Neural cell (in vitro differentiated cells): ENCODE results near the gene APOM. TPM values are rescaled to one million over a fixed set of nuclear protein-coding genes. Genes with fewer than 3 reads are reported as not detected.

Experiments
- H2AFZ ChIP-seq: fragments of 200-600, 300-800 bp; sonication (generic), shearing (Covaris generic); 2 replicates; pipeline ENCODE4 v1.6.0; 2014; ENCODE audit warnings: low read depth, mild to moderate bottlenecking, antibody characterized with exemption, low read length, moderate library complexity
- H3F3A ChIP-seq: fragments of 200-600 bp; shearing (Covaris generic); 2 replicates; pipeline ENCODE4 v1.6.1; 2016; ENCODE audit warnings: mild to moderate bottlenecking, moderate library complexity, mixed read lengths, antibody characterized with exemption, low read length; ENCODE audit not compliant: insufficient read depth, poor library complexity, severe bottlenecking
- H3K27ac ChIP-seq: fragments of 200-600, 300-800 bp; sonication (generic), shearing (Covaris generic); 2 replicates; pipeline ENCODE4 v1.5.1; 2014; ENCODE audit warnings: mild to moderate bottlenecking, low read length, moderate library complexity
- H3K27me3 ChIP-seq: fragments of 300-800, 200-600 bp; sonication (generic), shearing (Covaris generic); 2 replicates; pipeline ENCODE4 v1.6.0; 2014; ENCODE audit warnings: mild to moderate bottlenecking, low read depth, low read length, moderate library complexity; ENCODE audit not compliant: insufficient read depth
- H3K36me3 ChIP-seq: fragments of 300-800, 200-600 bp; sonication (generic), shearing (Covaris generic); 2 replicates; pipeline ENCODE4 v1.5.1; 2014; ENCODE audit warnings: mild to moderate bottlenecking, antibody characterized with exemption, low read length, moderate library complexity; ENCODE audit not compliant: insufficient read depth
- H3K4me2 ChIP-seq: fragments of 300-800, 200-600 bp; sonication (generic), shearing (Covaris generic); 2 replicates; pipeline ENCODE4 v1.6.0; 2014; ENCODE audit warnings: mild to moderate bottlenecking, low read length
- H3K4me3 ChIP-seq: fragments of 300-800, 200-600 bp; sonication (generic), shearing (Covaris generic); 2 replicates; pipeline ENCODE4 v1.5.1; 2014; ENCODE audit warnings: mild to moderate bottlenecking, low read length, moderate library complexity
- H3K79me2 ChIP-seq: fragments of 200-600 bp; shearing (Covaris generic); replicated peaks from 2 replicates; pipeline ENCODE4 v1.6.0; 2014; ENCODE audit warnings: mild to moderate bottlenecking, low read length, moderate library complexity; ENCODE audit not compliant: insufficient read depth
- H3K9ac ChIP-seq: fragments of 300-800, 200-600 bp; sonication (generic), shearing (Covaris generic); 2 replicates; pipeline ENCODE4 v1.6.1; 2016; ENCODE audit warnings: mild to moderate bottlenecking, low read length, mixed read lengths
- H3K9me2 ChIP-seq: fragments of 200-600 bp; shearing (Covaris generic); 2 replicates; pipeline ENCODE4 v1.6.1; 2016; ENCODE audit warnings: mild to moderate bottlenecking, low read length, mixed read lengths; ENCODE audit not compliant: insufficient read depth
- H3K9me3 ChIP-seq: fragments of 200-600, 300-800 bp; sonication (generic), shearing (Covaris generic); 2 replicates; pipeline ENCODE4 v1.6.1; 2016; ENCODE audit warnings: mild to moderate bottlenecking, mixed run types, low read length, moderate library complexity, mixed read lengths
- H4K20me1 ChIP-seq: fragments of 200-600 bp; shearing (Covaris generic); 2 replicates; pipeline ENCODE4 v1.6.1; 2016; ENCODE audit warnings: mild to moderate bottlenecking, mixed run types; ENCODE audit not compliant: insufficient read depth
- CTCF ChIP-seq: fragments of 450-650 bp; IDR thresholded peaks from 2 replicates; pipeline ENCODE4 v1.5.1; 2014; ENCODE audit warnings: antibody characterized with exemption, mild to moderate bottlenecking, moderate library complexity; ENCODE audit not compliant: poor library complexity, severe bottlenecking
- EP300 ChIP-seq: fragments of 450-650 bp; conservative IDR thresholded peaks from 2 replicates; pipeline ENCODE4 v1.6.1; 2014; ENCODE audit warnings: antibody characterized with exemption, mild to moderate bottlenecking, moderate library complexity; ENCODE audit not compliant: poor library complexity, severe bottlenecking
- EZH2 ChIP-seq: fragments of 200-600, 300-800 bp; shearing (Covaris generic), sonication (generic); IDR thresholded peaks from 2 replicates; pipeline ENCODE4 v1.6.1; 2014; ENCODE audit warnings: antibody characterized with exemption, low read length, borderline replicate concordance, mild to moderate bottlenecking; ENCODE audit not compliant: insufficient read depth, poor library complexity, severe bottlenecking
- MXI1 ChIP-seq: fragments of 450-650 bp; conservative IDR thresholded peaks from 2 replicates; pipeline ENCODE4 v1.6.1; 2014; ENCODE audit warnings: antibody characterized with exemption, mild to moderate bottlenecking; ENCODE audit not compliant: poor library complexity, severe bottlenecking
- POLR2AphosphoS5 ChIP-seq: IDR thresholded peaks from 2 replicates; pipeline ENCODE4 v1.6.1; 2012
- RAD21 ChIP-seq: fragments of 450-650 bp; conservative IDR thresholded peaks from 2 replicates; pipeline ENCODE4 v1.6.1; 2014; ENCODE audit warnings: antibody characterized with exemption, mild to moderate bottlenecking, moderate library complexity
- REST ChIP-seq: IDR thresholded peaks from 2 replicates; pipeline ENCODE4 v1.6.1; 2012; ENCODE audit warnings: borderline replicate concordance
- SMC3 ChIP-seq: fragments of 450-650 bp; conservative IDR thresholded peaks from 2 replicates; pipeline ENCODE4 v1.6.1; 2014; ENCODE audit warnings: antibody characterized with exemption, mild to moderate bottlenecking, moderate library complexity; ENCODE audit not compliant: poor library complexity
- TAF1 ChIP-seq: IDR thresholded peaks from 2 replicates; pipeline ENCODE4 v1.6.1; 2012; ENCODE audit warnings: low read depth
- polyA plus RNA-seq: library from polyadenylated mRNA; depleted of rRNA; stranded (reverse); fragments of >200 nt; gene quantifications from 2 replicates; pipeline ENCODE4 v1.2.3, GENCODE V29; 2014

APOM gene
- polyA plus RNA-seq, 1 donor from 2014 or later, result 4.4 TPM

- peak overlapping the region; percentile 85 for H3K4me3 ChIP-seq
- no peak overlapping the region for H3K9ac ChIP-seq
- H3K79me2 ChIP-seq, result peaks cover 34% of the 10 kb centered on the region
- no peaks in the 10 kb centered on the region for H3K9me2 ChIP-seq
- H3K27me3 ChIP-seq, result no peaks in the 10 kb centered on the region
- peak overlapping the region; percentile 70 for H3K4me2 ChIP-seq
- H3K27ac ChIP-seq, result no peak overlapping the region
- H3K36me3 ChIP-seq, result no peaks in the 10 kb centered on the region
- no peaks in the 10 kb centered on the region for H3F3A ChIP-seq
- H2AFZ ChIP-seq, result no peak overlapping the region
- H3K9me3 ChIP-seq, result no peaks in the 10 kb centered on the region
- no peaks in the 10 kb centered on the region for H4K20me1 ChIP-seq
- TF ChIP-seq RAD21 (no peak), CTCF (no peak), TAF1 (no peak), EP300 (no peak), EZH2 (no peak), REST (no peak), MXI1 (no peak), SMC3 (no peak), POLR2AphosphoS5 (no peak)
Measured at GRCh38 chr6:31658983-31659648, 3.4 kb downstream of the APOM start.

DNA sequence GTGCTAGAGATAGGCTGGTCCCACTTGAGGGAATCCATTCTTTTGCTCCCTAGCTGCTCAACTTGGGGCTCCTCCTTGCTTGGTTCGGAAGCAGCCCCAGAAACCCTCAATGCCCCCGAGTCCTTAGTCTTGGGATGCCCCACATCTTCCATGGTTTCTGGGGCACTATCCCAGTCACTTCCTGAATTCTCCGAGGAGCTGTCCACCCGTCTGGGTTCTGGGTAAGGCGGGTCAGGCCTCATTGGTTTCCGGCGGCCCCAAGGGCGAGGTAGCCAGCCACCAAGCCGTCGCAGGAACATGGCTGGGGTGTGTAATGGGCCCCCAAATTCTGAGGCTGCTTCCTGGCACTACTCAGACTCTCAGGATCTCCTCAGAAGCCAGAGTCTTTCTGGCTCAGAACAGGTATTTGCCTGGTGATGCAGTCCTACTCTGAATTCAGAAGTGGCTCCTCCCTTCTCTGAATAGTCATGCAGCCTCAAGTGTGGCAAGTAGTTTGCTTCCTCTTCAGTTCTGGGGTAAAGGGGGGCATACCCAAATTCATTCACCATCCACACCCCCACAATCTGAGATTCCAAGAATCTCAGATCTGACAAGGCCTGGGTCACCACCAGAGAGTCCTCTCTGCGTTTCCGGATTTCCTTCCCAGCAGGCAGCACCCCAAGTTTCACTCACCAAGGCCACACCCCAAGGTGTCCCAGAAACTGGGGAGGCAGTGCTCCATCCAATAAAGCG is 4.1 kb downstream of the APOM start:
- Histone ChIP-seq H2AFZ (peak overlapping the region; percentile 80), H3K4me2 (peak overlapping the region; percentile 70), H3K79me2 (peaks cover 40% of the 10 kb centered on the region), H3K36me3 (no peaks in the 10 kb centered on the region), H3K27ac (peak overlapping the region; percentile 62), H3K4me3 (peak overlapping the region; percentile 85), H3K27me3 (no peaks in the 10 kb centered on the region), H3K9me3 (no peaks in the 10 kb centered on the region), H3F3A (no peaks in the 10 kb centered on the region), H3K9me2 (no peaks in the 10 kb centered on the region), H4K20me1 (no peaks in the 10 kb centered on the region), H3K9ac (peak overlapping the region; percentile 85)
- TF ChIP-seq REST (no peak), CTCF (no peak), TAF1 (no peak), MXI1 (no peak), POLR2AphosphoS5 (no peak), RAD21 (no peak), SMC3 (no peak), EZH2 (no peak), EP300 (no peak)
